ENCODE measurements around the gene TBC1D3B.

The TBC1D3B gene

GRCh38 chr17:36133602-36134236 is 42.7 kb downstream of the TBC1D3B start:
- Histone ChIP-seq H3K27ac (ENCODE audit: low read depth, low read length) (no peak overlapping the region), H3K36me3 (ENCODE audit: low read length) (no peaks in the 10 kb centered on the region), H3K9ac (ENCODE audit: low read length) (no peak overlapping the region), H3K4me2 (ENCODE audit: low read depth, low read length, poor library complexity, severe bottlenecking) (no peak overlapping the region), H3K4me3 (ENCODE audit: insufficient read depth, low read length, poor library complexity, severe bottlenecking) (no peak overlapping the region), H3K79me2 (ENCODE audit: insufficient read depth, low read length) (no peaks in the 10 kb centered on the region), H3K27me3 (ENCODE audit: low read length) (no peaks in the 10 kb centered on the region), H2AFZ (ENCODE audit: low read depth, low read length, severe bottlenecking) (no peak overlapping the region), H3F3A (ENCODE audit: insufficient read depth) (no peaks in the 10 kb centered on the region), H3K9me3 (ENCODE audit: insufficient read depth, low read length) (no peaks in the 10 kb centered on the region), H4K20me1 (ENCODE audit: low read depth, low read length) (no peaks in the 10 kb centered on the region), H3K9me2 (replicated peaks; ENCODE audit: insufficient read depth, low read length) (no peaks in the 10 kb centered on the region)
- TF ChIP-seq EZH2phosphoT487 (conservative IDR thresholded peaks at IDR 0.05; ENCODE audit: low read length) = no peak
- TF ChIP-seq, protein P1, sequence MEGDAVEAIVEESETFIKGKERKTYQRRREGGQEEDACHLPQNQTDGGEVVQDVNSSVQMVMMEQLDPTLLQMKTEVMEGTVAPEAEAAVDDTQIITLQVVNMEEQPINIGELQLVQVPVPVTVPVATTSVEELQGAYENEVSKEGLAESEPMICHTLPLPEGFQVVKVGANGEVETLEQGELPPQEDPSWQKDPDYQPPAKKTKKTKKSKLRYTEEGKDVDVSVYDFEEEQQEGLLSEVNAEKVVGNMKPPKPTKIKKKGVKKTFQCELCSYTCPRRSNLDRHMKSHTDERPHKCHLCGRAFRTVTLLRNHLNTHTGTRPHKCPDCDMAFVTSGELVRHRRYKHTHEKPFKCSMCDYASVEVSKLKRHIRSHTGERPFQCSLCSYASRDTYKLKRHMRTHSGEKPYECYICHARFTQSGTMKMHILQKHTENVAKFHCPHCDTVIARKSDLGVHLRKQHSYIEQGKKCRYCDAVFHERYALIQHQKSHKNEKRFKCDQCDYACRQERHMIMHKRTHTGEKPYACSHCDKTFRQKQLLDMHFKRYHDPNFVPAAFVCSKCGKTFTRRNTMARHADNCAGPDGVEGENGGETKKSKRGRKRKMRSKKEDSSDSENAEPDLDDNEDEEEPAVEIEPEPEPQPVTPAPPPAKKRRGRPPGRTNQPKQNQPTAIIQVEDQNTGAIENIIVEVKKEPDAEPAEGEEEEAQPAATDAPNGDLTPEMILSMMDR (IDR thresholded peaks at IDR 0.05; ENCODE audit: insufficient read depth, low read length, poor library complexity, severe bottlenecking) = no peak

DNA sequence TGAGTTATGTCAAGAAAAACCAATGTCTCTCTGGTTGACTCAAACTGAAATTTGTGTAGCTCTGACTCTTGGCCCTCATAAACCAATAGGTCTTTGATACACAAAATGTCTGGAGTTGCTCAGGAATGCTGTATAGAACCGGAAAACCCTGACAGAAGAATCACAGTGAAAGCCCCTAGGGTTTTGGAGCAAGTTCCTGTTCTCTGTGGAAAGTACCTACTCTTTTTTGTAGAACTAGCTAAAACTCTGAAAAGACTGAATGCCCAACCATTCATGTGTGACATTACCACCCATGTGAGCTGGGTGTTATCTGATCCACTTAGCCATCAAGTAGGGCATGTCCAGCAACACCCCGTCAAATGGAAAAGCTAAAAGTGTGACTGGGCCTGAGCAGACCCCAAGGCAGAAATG is 44.0 kb downstream of the TBC1D3B start:
- Histone ChIP-seq H3K27ac (ENCODE audit: low read depth, low read length) (no peak overlapping the region), H3K4me2 (ENCODE audit: low read depth, low read length, poor library complexity, severe bottlenecking) (no peak overlapping the region), H4K20me1 (ENCODE audit: low read depth, low read length) (no peaks in the 10 kb centered on the region), H3K4me3 (ENCODE audit: insufficient read depth, low read length, poor library complexity, severe bottlenecking) (no peak overlapping the region), H3K9me3 (ENCODE audit: insufficient read depth, low read length) (no peaks in the 10 kb centered on the region), H2AFZ (ENCODE audit: low read depth, low read length, severe bottlenecking) (no peak overlapping the region), H3K9me2 (replicated peaks; ENCODE audit: insufficient read depth, low read length) (no peaks in the 10 kb centered on the region), H3K79me2 (ENCODE audit: insufficient read depth, low read length) (no peaks in the 10 kb centered on the region), H3F3A (ENCODE audit: insufficient read depth) (no peaks in the 10 kb centered on the region), H3K9ac (ENCODE audit: low read length) (no peak overlapping the region), H3K36me3 (ENCODE audit: low read length) (no peaks in the 10 kb centered on the region), H3K27me3 (ENCODE audit: low read length) (no peaks in the 10 kb centered on the region)
- no peak for TF ChIP-seq EZH2phosphoT487 (conservative IDR thresholded peaks at IDR 0.05; ENCODE audit: low read length)
- TF ChIP-seq, protein P1 (IDR thresholded peaks at IDR 0.05; ENCODE audit: insufficient read depth, low read length, poor library complexity, severe bottlenecking) = no peak

GRCh38 chr17:36131931-36132330 is 44.5 kb downstream of the TBC1D3B start:
- Histone ChIP-seq H3K79me2 (ENCODE audit: insufficient read depth, low read length) (no peaks in the 10 kb centered on the region), H3K4me3 (ENCODE audit: insufficient read depth, low read length, poor library complexity, severe bottlenecking) (no peak overlapping the region), H4K20me1 (ENCODE audit: low read depth, low read length) (no peaks in the 10 kb centered on the region), H3K36me3 (ENCODE audit: low read length) (no peaks in the 10 kb centered on the region), H3K27ac (ENCODE audit: low read depth, low read length) (no peak overlapping the region), H3K27me3 (ENCODE audit: low read length) (no peaks in the 10 kb centered on the region), H3K9me2 (replicated peaks; ENCODE audit: insufficient read depth, low read length) (no peaks in the 10 kb centered on the region), H3K9me3 (ENCODE audit: insufficient read depth, low read length) (peaks cover under 1% of the 10 kb centered on the region), H3K9ac (ENCODE audit: low read length) (no peak overlapping the region), H3F3A (ENCODE audit: insufficient read depth) (no peaks in the 10 kb centered on the region), H2AFZ (ENCODE audit: low read depth, low read length, severe bottlenecking) (no peak overlapping the region), H3K4me2 (ENCODE audit: low read depth, low read length, poor library complexity, severe bottlenecking) (no peak overlapping the region)
- no peak for TF ChIP-seq EZH2phosphoT487 (conservative IDR thresholded peaks at IDR 0.05; ENCODE audit: low read length)
- TF ChIP-seq, protein P1 (IDR thresholded peaks at IDR 0.05; ENCODE audit: insufficient read depth, low read length, poor library complexity, severe bottlenecking) = no peak

All from SU-DHL-6 (cell line).